ENCODE results near the gene CDKN1C.
A peak's percentile ranks its signal among the peaks of the same experiment; 100 is the strongest.

CDKN1C gene

DNA sequence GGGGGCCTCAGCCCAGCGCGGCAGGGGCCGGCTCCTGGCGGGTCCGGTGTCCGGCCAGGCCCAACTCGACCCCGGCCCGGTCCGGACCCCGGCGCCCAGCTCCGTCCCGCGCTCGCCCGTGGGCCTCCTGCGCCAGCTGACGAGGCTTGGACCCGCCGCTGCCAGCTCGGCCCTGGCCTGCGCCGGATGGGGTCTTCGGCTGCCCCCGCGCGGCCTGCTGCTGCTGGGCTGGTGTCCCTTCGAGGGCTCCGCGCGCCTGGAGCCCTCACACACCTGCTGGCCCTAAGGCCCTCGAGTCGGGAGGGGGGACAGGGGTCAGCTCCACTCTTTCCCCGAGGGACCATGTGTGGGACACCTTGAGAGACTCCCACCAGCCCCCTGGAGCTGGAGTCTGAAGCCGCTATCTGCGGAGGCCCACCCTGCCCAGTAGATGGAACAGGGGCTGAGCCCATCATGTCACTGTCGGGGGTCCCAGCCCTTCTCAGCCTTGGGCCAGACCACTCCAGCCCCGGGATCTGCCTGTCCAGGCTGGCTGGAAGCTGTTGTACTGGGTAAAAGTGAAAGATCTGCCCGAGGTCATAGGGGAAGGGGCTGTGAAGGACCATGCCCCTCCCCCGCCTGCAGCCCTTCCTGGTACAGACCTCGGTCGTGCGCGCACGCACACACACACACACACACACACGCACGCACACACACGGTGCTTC lies 768 bp upstream of the CDKN1C start:
- DNase-seq: peak; percentile 29 to 44
- Histone ChIP-seq H3K36me3 (ENCODE audit: control insufficient read depth in 1 of 2, insufficient read depth in 2 of 2, low read length in 2 of 2) (peaks cover 0 to 8% of the 10 kb centered on the region in 2 experiments), H3K23ac (ENCODE audit: low read length) (no peak overlapping the region), H3K4me2 (ENCODE audit: low read length) (peak overlapping the region; percentile 36), H3K27me3 (ENCODE audit: insufficient read depth, low read length) (peaks cover 12% of the 10 kb centered on the region), H3K79me1 (ENCODE audit: low read length) (peaks cover 18% of the 10 kb centered on the region), H3K14ac (ENCODE audit: low read length) (peak overlapping the region; percentile 65), H3K27ac (ENCODE audit: low read depth, low read length) (no peak overlapping the region), H3K18ac (ENCODE audit: low read length) (peak overlapping the region; percentile 50), H3K4me3 (ENCODE audit: low read depth, low read length) (no peak overlapping the region), H4K91ac (ENCODE audit: low read depth, low read length) (peak overlapping the region; percentile 88), H2BK12ac (ENCODE audit: low read length) (peak overlapping the region; percentile 73), H4K8ac (ENCODE audit: low read depth, low read length) (peak overlapping the region; percentile 80), H3K4me1 (ENCODE audit: control insufficient read depth in 1 of 2, insufficient read depth in 2 of 2, low read length in 2 of 2) (peaks cover 6 to 12% of the 10 kb centered on the region in 2 experiments), H2AK5ac (ENCODE audit: low read length) (peak overlapping the region; percentile 57), H4K12ac (ENCODE audit: low read depth, low read length) (no peak overlapping the region), H2AFZ (ENCODE audit: insufficient read depth, low read length, poor library complexity) (no peak overlapping the region), H2BK5ac (ENCODE audit: low read depth, low read length, poor library complexity) (peak overlapping the region; percentile 33), H3K9ac (ENCODE audit: low read length) (no peak overlapping the region), H3K79me2 (ENCODE audit: control insufficient read depth, insufficient read depth, low read length, poor library complexity) (peaks cover 7% of the 10 kb centered on the region), H3K9me3 (ENCODE audit: insufficient read depth, low read depth, low read length) (peaks cover 4% of the 10 kb centered on the region), H3K4ac (ENCODE audit: low read depth, low read length) (no peak overlapping the region), H2BK120ac (ENCODE audit: insufficient read depth, low read length, poor library complexity) (peak overlapping the region; percentile 69)
- no CpG with 5 or more reads among the region's 49 CpGs for WGBS (ENCODE audit: extremely low coverage, insufficient coverage, insufficient read length)

DNA sequence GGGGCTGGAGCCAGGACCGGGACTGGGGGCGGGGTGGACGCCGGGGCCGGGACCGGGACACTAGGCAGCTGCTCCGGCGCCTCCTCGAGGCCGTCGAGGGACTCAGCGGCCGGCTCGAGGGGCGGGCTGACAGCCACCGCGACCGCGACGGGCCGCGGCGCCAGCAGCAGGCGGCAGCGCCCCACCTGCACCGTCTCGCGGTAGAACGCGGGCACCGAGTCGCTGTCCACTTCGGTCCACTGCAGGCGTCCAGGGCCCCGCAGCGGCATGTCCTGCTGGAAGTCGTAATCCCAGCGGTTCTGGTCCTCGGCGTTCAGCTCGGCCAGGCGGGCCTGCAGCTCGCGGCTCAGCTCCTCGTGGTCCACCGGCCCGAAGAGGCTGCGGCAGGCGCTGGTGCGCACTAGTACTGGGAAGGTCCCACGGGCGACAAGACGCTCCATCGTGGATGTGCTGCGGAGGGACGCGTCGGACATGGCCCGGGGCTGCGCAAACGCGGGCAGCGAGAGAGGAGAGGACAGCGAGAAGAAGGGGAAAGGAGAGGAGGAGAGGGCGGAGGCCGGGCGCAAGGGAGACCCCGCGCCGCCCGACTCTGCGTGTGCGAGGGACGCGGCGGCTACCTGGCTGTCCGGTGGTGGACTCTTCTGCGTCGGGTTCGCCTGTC lies 428 bp downstream of the CDKN1C start:
- peak overlapping the region; percentile 64 for H2BK12ac ChIP-seq (ENCODE audit: low read length)
- H3K23ac ChIP-seq (ENCODE audit: low read length): no peak overlapping the region
- H3K27ac ChIP-seq (ENCODE audit: low read depth, low read length): peak overlapping the region; percentile 52
- H4K12ac ChIP-seq (ENCODE audit: low read depth, low read length): peak overlapping the region; percentile 6
- H3K27me3 ChIP-seq (ENCODE audit: insufficient read depth, low read length): peaks cover 12% of the 10 kb centered on the region
- peak overlapping the region; percentile 14 for H4K8ac ChIP-seq (ENCODE audit: low read depth, low read length)
- H3K79me2 ChIP-seq (ENCODE audit: control insufficient read depth, insufficient read depth, low read length, poor library complexity): peaks cover 7% of the 10 kb centered on the region
- H2BK120ac ChIP-seq (ENCODE audit: insufficient read depth, low read length, poor library complexity): peak overlapping the region; percentile 26
- H3K79me1 ChIP-seq (ENCODE audit: low read length): peaks cover 18% of the 10 kb centered on the region
- no peak overlapping the region for H2AFZ ChIP-seq (ENCODE audit: insufficient read depth, low read length, poor library complexity)
- peak overlapping the region; percentile 78 for H3K4me2 ChIP-seq (ENCODE audit: low read length)
- peak overlapping the region; percentile 3 for H2BK5ac ChIP-seq (ENCODE audit: low read depth, low read length, poor library complexity)
- peak; percentile 30 to 54 for DNase-seq
- peak overlapping the region; percentile 6 for H2AK5ac ChIP-seq (ENCODE audit: low read length)
- peak overlapping the region; percentile 47 for H4K91ac ChIP-seq (ENCODE audit: low read depth, low read length)
- peaks cover 4% of the 10 kb centered on the region for H3K9me3 ChIP-seq (ENCODE audit: insufficient read depth, low read depth, low read length)
- H3K4ac ChIP-seq (ENCODE audit: low read depth, low read length): no peak overlapping the region
- peak overlapping the region; percentile 83 for H3K14ac ChIP-seq (ENCODE audit: low read length)
- no CpG with 5 or more reads among the region's 80 CpGs for WGBS (ENCODE audit: extremely low coverage, insufficient coverage, insufficient read length)
- H3K4me1 ChIP-seq (ENCODE audit: control insufficient read depth in 1 of 2, insufficient read depth in 2 of 2, low read length in 2 of 2): peaks cover 6 to 12% of the 10 kb centered on the region in 2 experiments
- H3K18ac ChIP-seq (ENCODE audit: low read length): peak overlapping the region; percentile 24
- H3K36me3 ChIP-seq (ENCODE audit: control insufficient read depth in 1 of 2, insufficient read depth in 2 of 2, low read length in 2 of 2): peaks cover 0 to 8% of the 10 kb centered on the region in 2 experiments
- peak overlapping the region; percentile 78 for H3K4me3 ChIP-seq (ENCODE audit: low read depth, low read length)
- peak overlapping the region; percentile 24 for H3K9ac ChIP-seq (ENCODE audit: low read length)

DNA sequence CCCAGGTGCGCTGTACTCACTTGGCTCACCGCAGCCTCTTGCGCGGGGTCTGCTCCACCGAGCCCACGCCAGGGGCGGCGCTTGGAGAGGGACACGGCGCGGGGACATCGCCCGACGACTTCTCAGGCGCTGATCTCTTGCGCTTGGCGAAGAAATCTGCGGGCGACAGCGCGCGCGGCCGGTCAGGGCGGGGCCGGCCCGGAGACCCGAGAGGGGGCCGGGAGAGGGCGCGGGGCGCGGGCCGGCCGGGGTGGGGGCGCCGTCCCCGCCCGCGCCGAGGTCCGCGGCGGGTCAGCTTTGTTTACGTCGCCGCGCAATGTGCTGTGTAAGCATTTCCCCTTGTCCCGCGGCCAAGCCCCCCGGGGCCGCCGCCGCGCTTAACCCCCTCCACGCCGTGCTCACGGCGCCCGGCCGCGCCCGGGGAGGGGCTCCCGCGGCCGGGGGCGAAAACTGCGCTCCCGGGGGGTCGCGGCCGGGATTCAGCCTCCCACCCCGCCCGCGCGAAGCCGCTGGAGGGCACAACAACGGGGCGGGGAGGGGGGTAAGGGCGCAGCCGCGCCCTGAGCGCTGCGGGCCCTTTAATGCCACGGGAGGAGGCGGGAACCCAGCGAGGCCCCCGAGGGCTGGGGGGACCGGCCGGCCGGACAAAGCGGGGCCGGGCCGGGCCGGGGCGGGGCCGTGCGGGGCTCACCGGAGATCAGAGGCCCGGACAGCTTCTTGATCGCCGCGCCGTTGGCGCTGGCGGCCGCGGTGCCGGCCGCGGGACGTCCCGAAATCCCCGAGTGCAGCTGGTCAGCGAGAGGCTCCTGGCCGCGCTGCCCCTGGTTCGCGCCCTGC lies 1.4 kb downstream of the CDKN1C start:
- Histone ChIP-seq H2BK12ac (ENCODE audit: low read length) (no peak overlapping the region), H3K9ac (ENCODE audit: low read length) (peak overlapping the region; percentile 50), H3K18ac (ENCODE audit: low read length) (peak overlapping the region; percentile 80), H3K14ac (ENCODE audit: low read length) (peak overlapping the region; percentile 66), H2BK120ac (ENCODE audit: insufficient read depth, low read length, poor library complexity) (peak overlapping the region; percentile 66), H3K79me1 (ENCODE audit: low read length) (peaks cover 14% of the 10 kb centered on the region), H2AK5ac (ENCODE audit: low read length) (no peak overlapping the region), H2BK5ac (ENCODE audit: low read depth, low read length, poor library complexity) (peak overlapping the region; percentile 50), H3K4me3 (ENCODE audit: low read depth, low read length) (peak overlapping the region; percentile 70), H3K23ac (ENCODE audit: low read length) (no peak overlapping the region), H4K8ac (ENCODE audit: low read depth, low read length) (peak overlapping the region; percentile 57), H3K4me2 (ENCODE audit: low read length) (peak overlapping the region; percentile 55), H3K4me1 (ENCODE audit: control insufficient read depth in 1 of 2, insufficient read depth in 2 of 2, low read length in 2 of 2) (peaks cover 6 to 12% of the 10 kb centered on the region in 2 experiments), H2AFZ (ENCODE audit: insufficient read depth, low read length, poor library complexity) (no peak overlapping the region), H3K9me3 (ENCODE audit: insufficient read depth, low read depth, low read length) (peaks cover 4% of the 10 kb centered on the region), H3K27me3 (ENCODE audit: insufficient read depth, low read length) (peaks cover 12% of the 10 kb centered on the region), H4K12ac (ENCODE audit: low read depth, low read length) (peak overlapping the region; percentile 58), H4K91ac (ENCODE audit: low read depth, low read length) (peak overlapping the region; percentile 81), H3K4ac (ENCODE audit: low read depth, low read length) (peak overlapping the region; percentile 30), H3K27ac (ENCODE audit: low read depth, low read length) (peak overlapping the region; percentile 73), H3K79me2 (ENCODE audit: control insufficient read depth, insufficient read depth, low read length, poor library complexity) (peaks cover 7% of the 10 kb centered on the region), H3K36me3 (ENCODE audit: control insufficient read depth in 1 of 2, insufficient read depth in 2 of 2, low read length in 2 of 2) (peaks cover 0 to 8% of the 10 kb centered on the region in 2 experiments)
- WGBS (ENCODE audit: extremely low coverage, insufficient coverage, insufficient read length): no CpG with 5 or more reads among the region's 119 CpGs
- DNase-seq: peak in 1 of 2 donors; percentile 59

DNA sequence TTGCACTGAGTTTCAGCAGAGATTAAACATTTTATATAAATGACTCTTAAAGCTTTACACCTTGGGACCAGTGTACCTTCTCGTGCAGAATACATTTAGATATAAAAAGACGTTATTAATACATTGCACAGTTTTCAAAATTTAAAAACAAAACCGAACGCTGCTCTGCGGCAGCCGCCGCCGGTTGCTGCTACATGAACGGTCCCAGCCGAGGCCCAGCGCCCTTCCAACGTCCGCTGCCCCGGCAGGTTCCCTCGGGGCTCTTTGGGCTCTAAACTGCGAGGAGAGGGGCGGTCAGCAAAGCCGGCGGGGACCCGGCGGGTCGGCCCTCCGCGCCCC lies 2.0 kb downstream of the CDKN1C start:
- H3K4me1 ChIP-seq (ENCODE audit: control insufficient read depth in 1 of 2, insufficient read depth in 2 of 2, low read length in 2 of 2): peaks cover 6 to 12% of the 10 kb centered on the region in 2 experiments
- no peak overlapping the region for H3K9ac ChIP-seq (ENCODE audit: low read length)
- peak overlapping the region; percentile 81 for H4K91ac ChIP-seq (ENCODE audit: low read depth, low read length)
- peak overlapping the region; percentile 58 for H4K12ac ChIP-seq (ENCODE audit: low read depth, low read length)
- H3K4me2 ChIP-seq (ENCODE audit: low read length): peak overlapping the region; percentile 55
- no peak for DNase-seq
- peaks cover 7% of the 10 kb centered on the region for H3K79me2 ChIP-seq (ENCODE audit: control insufficient read depth, insufficient read depth, low read length, poor library complexity)
- H3K4ac ChIP-seq (ENCODE audit: low read depth, low read length): peak overlapping the region; percentile 30
- H3K14ac ChIP-seq (ENCODE audit: low read length): peak overlapping the region; percentile 66
- no CpG with 5 or more reads among the region's 24 CpGs for WGBS (ENCODE audit: extremely low coverage, insufficient coverage, insufficient read length)
- no peak overlapping the region for H2BK120ac ChIP-seq (ENCODE audit: insufficient read depth, low read length, poor library complexity)
- H3K4me3 ChIP-seq (ENCODE audit: low read depth, low read length): peak overlapping the region; percentile 70
- H3K36me3 ChIP-seq (ENCODE audit: control insufficient read depth in 1 of 2, insufficient read depth in 2 of 2, low read length in 2 of 2): peaks cover 0 to 8% of the 10 kb centered on the region in 2 experiments
- no peak overlapping the region for H2BK12ac ChIP-seq (ENCODE audit: low read length)
- peak overlapping the region; percentile 50 for H2BK5ac ChIP-seq (ENCODE audit: low read depth, low read length, poor library complexity)
- peaks cover 9% of the 10 kb centered on the region for H3K9me3 ChIP-seq (ENCODE audit: insufficient read depth, low read depth, low read length)
- peak overlapping the region; percentile 57 for H4K8ac ChIP-seq (ENCODE audit: low read depth, low read length)
- no peak overlapping the region for H3K23ac ChIP-seq (ENCODE audit: low read length)
- H3K79me1 ChIP-seq (ENCODE audit: low read length): peaks cover 14% of the 10 kb centered on the region
- no peak overlapping the region for H2AFZ ChIP-seq (ENCODE audit: insufficient read depth, low read length, poor library complexity)
- H3K18ac ChIP-seq (ENCODE audit: low read length): peak overlapping the region; percentile 80
- H2AK5ac ChIP-seq (ENCODE audit: low read length): no peak overlapping the region
- peak overlapping the region; percentile 5 for H3K27ac ChIP-seq (ENCODE audit: low read depth, low read length)
- H3K27me3 ChIP-seq (ENCODE audit: insufficient read depth, low read length): peaks cover 12% of the 10 kb centered on the region
